ENCODE data around the gene PANX3.

DNA sequence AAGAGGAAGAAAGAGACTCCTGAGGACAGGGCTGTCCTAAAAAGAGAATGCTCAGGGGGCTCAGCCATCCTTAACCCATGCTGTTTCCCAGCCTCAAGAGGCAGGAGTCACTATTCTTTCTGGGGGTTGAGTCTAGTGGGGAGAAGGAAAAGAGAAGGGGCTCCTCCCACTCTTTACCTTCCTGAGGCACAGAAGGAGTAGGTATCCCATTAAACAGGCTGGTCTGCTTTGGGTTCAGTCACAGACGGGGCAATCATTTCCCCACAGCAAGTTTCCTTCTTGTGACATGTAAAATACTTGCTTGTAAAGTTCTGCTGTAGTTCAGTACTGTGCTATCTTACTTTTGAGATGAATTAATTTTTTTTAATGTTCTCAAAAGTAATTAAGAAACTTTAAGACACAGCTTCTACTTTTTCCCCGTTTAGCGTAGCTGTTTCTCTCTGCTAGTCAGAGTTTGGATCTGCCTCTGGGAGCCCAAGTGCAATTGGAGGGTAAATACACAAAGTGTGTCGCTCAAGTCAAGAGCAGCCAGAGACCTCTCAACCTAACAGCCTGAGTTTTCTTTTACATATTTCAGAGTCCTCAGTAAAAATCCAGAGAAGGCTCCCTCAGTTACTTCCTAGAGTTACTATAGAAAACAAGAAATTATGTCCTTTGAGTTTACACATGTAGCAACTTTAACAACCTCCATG, 26.4 kb upstream of the PANX3 start:
- TF ChIP-seq BHLHE40 (IDR thresholded peaks at IDR 0.05; ENCODE audit: low read depth, low read length) (no peak), POLR2A (IDR thresholded peaks at IDR 0.05; ENCODE audit: low read depth, low read length) (no peak)
- TF ChIP-seq, protein P1, sequence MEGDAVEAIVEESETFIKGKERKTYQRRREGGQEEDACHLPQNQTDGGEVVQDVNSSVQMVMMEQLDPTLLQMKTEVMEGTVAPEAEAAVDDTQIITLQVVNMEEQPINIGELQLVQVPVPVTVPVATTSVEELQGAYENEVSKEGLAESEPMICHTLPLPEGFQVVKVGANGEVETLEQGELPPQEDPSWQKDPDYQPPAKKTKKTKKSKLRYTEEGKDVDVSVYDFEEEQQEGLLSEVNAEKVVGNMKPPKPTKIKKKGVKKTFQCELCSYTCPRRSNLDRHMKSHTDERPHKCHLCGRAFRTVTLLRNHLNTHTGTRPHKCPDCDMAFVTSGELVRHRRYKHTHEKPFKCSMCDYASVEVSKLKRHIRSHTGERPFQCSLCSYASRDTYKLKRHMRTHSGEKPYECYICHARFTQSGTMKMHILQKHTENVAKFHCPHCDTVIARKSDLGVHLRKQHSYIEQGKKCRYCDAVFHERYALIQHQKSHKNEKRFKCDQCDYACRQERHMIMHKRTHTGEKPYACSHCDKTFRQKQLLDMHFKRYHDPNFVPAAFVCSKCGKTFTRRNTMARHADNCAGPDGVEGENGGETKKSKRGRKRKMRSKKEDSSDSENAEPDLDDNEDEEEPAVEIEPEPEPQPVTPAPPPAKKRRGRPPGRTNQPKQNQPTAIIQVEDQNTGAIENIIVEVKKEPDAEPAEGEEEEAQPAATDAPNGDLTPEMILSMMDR (conservative IDR thresholded peaks at IDR 0.05; ENCODE audit: low read depth, low read length), result no peak
